GM23338 (cell line): ENCODE data around the gene CREB1.

Source experiments
- EZH2 ChIP-seq: fragments of 200-600 bp; sonication (generic); IDR thresholded peaks from one replicate; pipeline ENCODE4 v1.8.0; 2017; ENCODE audit warnings: antibody characterized with exemption, mild to moderate bottlenecking, low read depth; ENCODE audit not compliant: unreplicated experiment
- EZH2phosphoT487 ChIP-seq: fragments of 200-600 bp; sonication (generic); IDR thresholded peaks from one replicate; pipeline ENCODE4 v1.8.1; 2018; ENCODE audit warnings: antibody characterized with exemption; ENCODE audit not compliant: unreplicated experiment
- JUNB ChIP-seq: IDR thresholded peaks from one replicate; pipeline ENCODE4 v1.6.1; 2016; ENCODE audit warnings: antibody characterized with exemption; ENCODE audit not compliant: unreplicated experiment
- POLR2AphosphoS5 ChIP-seq: IDR thresholded peaks from 2 replicates; pipeline ENCODE4 v1.6.1; 2016; ENCODE audit warnings: antibody characterized with exemption, low read depth
- TF ChIP-seq, protein P1 (sequence below), 2 experiments: fragments of 200-600 bp in 1 of 2; sonication (generic) in 1 of 2; conservative IDR thresholded peaks; 2 replicates each; pipeline versions ENCODE4 v1.5.1 to v1.6.1; 2016 to 2017; ENCODE audit warnings: antibody characterized with exemption in 2 of 2, low read depth in 2 of 2, mild to moderate bottlenecking in 2 of 2, moderate library complexity in 1 of 2
- TF ChIP-seq, protein P2 (sequence below): IDR thresholded peaks from one replicate; pipeline ENCODE4 v1.6.1; 2018; ENCODE audit warnings: antibody characterized with exemption; ENCODE audit not compliant: unreplicated experiment

DNA sequence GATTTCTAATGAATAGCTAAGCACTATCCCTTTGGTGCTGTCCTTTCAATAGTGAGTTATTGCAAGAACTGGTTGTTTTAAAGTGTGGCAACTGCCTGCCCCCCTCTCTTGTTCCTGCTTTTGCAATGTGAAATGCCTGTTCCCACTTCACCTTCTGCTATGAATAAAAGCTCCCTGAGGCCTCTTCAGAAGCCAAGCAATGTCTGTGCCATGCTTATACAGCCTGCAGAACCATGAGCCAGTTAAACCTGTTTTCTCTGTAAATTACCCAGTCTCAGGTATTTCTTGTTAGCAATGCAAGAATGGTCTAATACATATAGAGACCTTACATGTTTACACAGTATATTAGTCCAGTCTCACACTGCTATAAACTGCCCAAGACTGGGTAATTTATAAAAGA, 110.4 kb downstream of the CREB1 start:
- TF ChIP-seq EZH2phosphoT487 (no peak), POLR2AphosphoS5 (no peak), EZH2 (no peak), JUNB (no peak)
- TF ChIP-seq, protein P1, sequence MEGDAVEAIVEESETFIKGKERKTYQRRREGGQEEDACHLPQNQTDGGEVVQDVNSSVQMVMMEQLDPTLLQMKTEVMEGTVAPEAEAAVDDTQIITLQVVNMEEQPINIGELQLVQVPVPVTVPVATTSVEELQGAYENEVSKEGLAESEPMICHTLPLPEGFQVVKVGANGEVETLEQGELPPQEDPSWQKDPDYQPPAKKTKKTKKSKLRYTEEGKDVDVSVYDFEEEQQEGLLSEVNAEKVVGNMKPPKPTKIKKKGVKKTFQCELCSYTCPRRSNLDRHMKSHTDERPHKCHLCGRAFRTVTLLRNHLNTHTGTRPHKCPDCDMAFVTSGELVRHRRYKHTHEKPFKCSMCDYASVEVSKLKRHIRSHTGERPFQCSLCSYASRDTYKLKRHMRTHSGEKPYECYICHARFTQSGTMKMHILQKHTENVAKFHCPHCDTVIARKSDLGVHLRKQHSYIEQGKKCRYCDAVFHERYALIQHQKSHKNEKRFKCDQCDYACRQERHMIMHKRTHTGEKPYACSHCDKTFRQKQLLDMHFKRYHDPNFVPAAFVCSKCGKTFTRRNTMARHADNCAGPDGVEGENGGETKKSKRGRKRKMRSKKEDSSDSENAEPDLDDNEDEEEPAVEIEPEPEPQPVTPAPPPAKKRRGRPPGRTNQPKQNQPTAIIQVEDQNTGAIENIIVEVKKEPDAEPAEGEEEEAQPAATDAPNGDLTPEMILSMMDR (conservative IDR thresholded peaks at IDR 0.05; ENCODE audit: low read depth in 2 of 2): no peak
- TF ChIP-seq, protein P2, sequence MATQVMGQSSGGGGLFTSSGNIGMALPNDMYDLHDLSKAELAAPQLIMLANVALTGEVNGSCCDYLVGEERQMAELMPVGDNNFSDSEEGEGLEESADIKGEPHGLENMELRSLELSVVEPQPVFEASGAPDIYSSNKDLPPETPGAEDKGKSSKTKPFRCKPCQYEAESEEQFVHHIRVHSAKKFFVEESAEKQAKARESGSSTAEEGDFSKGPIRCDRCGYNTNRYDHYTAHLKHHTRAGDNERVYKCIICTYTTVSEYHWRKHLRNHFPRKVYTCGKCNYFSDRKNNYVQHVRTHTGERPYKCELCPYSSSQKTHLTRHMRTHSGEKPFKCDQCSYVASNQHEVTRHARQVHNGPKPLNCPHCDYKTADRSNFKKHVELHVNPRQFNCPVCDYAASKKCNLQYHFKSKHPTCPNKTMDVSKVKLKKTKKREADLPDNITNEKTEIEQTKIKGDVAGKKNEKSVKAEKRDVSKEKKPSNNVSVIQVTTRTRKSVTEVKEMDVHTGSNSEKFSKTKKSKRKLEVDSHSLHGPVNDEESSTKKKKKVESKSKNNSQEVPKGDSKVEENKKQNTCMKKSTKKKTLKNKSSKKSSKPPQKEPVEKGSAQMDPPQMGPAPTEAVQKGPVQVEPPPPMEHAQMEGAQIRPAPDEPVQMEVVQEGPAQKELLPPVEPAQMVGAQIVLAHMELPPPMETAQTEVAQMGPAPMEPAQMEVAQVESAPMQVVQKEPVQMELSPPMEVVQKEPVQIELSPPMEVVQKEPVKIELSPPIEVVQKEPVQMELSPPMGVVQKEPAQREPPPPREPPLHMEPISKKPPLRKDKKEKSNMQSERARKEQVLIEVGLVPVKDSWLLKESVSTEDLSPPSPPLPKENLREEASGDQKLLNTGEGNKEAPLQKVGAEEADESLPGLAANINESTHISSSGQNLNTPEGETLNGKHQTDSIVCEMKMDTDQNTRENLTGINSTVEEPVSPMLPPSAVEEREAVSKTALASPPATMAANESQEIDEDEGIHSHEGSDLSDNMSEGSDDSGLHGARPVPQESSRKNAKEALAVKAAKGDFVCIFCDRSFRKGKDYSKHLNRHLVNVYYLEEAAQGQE: no peak
